ENCODE results near the gene RASAL1.

RASAL1 gene

DNA sequence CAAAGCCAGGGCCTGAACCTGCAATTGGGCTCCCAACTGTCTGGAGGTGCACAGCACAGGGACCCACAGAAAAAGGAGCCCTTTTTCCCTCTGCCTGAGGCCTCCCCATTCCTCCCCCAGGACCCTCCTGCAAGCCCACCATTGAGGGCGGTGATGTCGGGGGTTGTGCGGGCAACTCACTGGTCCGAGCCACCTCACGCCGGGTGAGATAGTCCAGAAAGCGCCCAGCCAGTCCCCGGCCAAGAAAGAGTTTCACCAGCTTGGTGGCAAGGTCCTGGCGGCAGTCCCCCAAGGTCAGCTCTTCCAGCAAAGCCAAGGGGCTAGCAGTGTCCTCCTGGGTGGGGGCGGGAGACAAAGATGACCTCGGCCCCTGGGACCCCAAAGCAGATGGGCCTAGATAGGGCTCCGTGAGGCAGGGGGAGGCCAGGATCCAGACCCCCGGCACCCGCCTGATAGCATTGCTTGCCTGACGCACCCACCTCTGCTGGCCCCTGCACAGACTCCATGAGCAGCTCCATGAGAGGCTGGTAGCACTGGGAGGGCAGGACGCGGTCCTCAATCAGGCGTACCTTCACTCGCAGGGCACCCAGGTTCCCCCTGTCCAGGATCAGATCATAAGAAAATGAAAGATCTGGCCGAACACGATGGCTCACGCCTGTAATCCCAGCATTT is 20.0 kb downstream of the RASAL1 start:
- DNase-seq: no peak

DNA sequence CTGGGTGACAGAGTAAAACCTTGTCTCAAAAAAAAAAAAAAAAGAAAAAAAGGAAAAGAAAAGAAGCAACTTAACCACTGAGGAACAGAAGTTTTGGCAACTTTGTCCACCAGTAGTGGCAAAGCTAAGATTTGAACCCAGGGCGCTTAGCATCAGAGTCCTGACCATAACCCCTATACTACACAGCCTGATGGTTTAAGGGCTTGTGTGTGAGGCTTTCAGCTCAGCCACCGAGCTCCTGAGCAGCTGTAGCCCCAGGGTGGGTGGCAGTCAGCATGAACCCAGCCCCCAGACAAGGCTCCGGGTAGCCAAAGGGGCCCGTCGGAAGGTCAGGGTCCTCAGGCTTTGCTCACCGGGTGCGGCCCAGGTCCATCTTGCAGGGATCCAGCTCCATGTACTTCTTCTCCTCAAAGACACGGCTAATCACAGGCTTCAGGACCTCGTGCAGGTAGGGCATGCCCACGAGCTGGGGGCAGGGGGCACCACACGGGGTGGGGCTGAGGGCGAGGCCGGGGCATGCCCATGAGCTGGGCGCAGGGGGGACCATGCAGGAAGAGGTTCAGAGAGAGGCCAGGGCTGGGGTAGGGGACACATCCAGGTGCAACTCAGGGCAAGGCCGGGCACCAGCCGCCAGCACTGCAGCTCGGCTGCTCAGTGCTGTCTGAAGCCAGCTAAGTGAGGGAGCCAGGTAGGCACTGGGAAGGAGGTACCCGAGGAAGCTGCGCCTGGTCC is 20.9 kb downstream of the RASAL1 start:
- DNase-seq: no peak

DNA sequence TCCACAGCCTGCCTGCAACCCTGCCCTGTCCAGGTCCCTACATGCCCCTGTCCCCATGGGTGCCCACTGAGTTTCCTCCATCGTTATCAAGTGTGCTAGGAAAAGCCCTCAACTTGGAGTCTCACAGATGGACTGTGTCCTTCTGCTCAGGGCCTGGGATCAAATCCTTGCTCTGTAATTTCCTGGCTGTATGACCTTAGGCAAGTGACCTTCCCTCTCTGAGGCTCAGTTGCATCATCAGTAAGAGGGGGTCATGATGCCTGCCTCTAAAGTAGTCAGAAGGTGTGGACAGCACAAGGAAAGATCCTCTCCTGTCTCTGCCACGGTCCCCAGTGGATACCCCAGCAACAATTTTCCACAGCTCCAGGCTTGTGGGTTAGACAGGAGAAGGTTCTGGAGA is 22.2 kb downstream of the RASAL1 start:
- no peak for DNase-seq

DNA sequence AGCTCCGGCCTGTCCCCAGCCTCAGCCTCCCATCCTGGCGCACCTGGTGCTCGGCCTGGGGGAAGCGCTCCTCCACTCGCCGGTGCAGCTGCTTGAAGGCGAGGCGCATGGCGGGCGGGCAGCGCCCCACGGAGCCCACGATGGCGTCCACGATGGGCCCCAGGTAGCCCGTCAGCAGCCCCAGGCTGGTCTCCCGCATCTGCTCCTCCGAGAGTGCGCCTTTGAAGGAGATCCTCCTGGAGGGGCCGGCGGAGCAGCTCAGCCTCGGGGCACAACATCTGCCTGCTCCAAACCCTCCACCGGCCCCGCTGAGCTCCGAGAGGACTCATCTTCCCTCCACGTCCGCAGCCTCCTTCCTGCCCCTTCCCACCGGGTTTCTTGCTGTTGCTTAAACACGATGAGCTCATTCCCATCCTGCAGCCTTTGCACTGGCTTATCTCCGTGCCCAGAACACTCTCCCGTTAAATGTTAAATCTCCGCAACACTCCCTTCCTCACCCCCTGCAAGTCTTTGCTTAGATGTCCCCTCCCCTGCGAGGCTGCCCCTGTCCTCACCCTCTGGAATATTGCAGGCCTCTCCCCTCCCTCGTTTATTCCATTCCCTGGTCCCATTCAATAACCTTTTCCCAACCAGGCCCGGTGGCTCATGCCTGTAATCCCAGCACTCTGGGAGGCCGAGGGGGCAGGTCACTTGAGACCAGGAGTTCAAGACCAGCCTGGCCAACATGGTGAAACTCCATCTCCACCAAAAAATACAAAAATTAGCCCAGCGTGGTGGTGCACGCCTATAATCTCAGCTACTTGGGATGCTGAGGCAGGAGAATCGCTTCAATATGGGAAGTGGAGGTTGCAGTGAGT is 23.3 kb downstream of the RASAL1 start:
- DNase-seq: no peak

DNA sequence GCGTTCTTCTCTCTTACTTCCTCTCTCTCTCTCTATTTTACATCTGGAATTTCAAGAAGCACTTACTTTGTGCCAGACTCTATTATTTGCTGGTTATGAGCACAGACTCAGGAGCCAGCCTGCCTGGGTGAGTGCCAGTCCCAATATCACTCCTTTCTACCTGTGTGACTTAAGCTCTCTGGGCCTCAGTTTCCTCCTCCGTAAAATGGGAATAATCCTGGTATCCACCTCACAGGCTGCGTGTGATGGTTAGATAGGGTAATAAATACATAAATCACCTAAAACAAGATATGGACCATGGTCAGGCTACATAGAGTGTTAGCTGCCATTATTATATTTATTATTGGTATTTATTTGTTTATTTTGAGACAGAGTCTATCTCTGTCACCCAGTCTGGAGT is 24.3 kb downstream of the RASAL1 start:
- no peak for DNase-seq

DNA sequence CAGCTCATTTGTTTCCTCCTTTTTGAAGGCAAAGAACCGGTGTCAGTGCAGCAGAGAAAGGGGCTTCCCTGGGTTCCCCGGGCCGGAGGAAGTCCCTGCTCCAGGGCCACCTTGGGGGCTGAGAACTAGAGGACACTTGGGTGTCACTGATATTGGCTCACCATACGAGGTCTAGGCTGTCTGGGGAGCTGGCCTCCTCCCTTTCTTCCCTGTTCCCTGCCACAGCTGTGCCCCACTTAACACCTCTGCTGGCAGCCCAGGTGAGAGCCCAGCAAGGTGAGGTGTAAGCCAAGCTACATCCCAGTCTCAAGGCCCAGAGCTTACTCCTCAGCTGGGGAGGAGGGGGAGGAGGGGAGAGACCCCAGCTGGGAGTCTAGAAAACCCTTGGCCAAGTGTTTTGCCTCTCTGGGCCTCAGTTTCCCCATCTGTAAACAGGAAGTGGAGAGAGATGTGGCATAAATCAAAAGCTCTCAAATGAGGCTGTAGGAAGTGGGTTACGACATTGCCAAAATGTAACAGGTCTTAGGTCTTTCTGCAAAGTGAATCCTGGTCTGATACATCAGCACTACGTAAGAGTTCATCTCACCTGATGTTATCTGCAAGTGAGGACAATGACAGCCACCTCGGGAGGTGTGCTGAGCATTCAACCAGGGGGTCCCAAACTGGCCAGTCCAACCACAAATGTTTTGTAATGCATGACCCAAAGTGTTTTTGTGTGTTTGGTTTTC is 25.5 kb downstream of the RASAL1 start:
- no peak for DNase-seq

DNA sequence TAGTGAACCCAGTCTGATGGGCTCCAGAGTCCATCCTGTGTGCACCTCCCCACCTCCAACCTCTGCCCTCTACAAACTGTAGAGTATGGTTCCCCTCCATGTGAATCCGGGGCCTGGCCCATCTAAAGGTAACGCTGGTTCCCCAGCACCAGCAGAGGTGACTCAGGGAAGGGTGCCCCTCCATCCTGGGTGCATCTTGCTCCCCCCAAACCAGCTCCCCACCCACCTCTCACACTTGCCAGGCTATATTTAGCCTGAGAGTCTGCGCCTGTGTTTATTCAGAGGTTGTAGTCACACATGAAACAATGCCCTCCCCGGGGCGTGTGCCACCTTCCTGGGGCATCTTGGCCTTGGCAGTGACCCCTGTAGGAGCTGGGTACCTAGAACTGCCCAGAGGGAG is 26.2 kb downstream of the RASAL1 start:
- DNase-seq: no peak

DNA sequence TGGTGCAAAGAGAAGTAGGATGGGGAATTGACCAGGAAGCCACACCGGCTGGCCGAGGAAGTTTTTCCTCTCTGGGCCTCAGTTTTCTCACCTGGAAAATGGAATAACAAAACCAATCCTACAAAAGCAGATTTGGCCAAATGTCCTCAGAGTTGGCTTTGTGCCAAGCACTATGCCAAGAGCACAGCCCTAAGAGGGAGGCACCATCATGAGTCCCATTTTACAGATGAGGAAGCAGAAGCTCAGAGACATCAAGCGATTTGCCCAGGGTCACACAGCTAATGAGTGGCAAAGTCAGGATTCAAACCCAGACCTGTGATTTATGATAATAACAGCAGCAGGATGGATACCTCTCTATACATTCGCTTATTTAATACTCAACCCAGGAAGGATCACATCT is 27.3 kb downstream of the RASAL1 start:
- DNase-seq: no peak

DNA sequence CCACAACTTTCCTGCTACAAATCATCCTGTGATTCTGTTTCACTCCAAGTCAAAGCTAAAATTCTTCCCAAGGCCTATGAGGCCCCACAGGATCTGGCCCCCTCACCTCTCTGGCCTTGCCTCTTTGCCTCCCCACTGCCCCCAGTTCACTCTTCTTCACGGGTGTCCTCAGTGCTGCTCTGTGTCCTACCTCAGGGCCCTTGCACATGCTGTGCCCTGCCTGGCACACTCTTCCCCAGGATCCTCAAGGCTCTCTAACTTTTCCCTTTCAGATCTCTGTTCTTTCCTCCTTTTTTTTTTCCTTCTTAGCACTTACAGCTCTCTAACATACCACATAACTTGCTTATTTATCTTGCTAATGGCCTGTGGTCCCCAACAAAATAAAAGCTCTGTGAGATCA is 29.2 kb downstream of the RASAL1 start:
- no peak for DNase-seq

DNA sequence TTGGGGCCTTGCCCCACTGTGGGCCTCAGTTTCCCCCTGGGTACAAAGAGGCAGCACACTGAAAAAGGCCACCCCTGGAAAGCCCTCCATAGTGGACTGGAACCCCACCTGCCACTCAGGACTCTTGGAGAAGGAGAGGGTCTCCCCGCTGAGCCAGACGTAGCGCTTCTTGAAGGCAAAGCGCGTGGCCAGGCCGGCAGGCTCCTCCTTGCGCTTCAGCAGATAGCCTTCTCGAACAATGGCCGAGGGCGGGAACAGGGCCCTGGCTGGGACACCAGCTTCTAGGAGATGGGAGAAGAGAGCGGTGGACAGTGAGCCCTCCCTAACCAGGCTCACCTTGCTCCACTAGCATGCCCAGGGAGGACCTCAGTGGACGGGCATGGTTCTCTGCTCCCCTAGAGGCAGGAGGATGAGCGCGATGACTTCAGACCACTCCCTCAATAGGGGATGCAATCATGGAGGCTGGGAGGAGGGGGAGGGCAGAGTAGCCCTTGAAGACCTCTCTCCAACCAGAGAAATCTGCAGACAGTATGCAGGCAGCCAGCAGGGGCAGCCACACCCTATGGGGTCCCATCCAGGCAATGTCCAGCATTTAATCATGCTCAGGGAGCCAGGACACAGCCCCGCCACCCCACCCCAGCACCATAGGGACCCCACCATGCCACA is 29.8 kb downstream of the RASAL1 start:
- DNase-seq: no peak

DNA sequence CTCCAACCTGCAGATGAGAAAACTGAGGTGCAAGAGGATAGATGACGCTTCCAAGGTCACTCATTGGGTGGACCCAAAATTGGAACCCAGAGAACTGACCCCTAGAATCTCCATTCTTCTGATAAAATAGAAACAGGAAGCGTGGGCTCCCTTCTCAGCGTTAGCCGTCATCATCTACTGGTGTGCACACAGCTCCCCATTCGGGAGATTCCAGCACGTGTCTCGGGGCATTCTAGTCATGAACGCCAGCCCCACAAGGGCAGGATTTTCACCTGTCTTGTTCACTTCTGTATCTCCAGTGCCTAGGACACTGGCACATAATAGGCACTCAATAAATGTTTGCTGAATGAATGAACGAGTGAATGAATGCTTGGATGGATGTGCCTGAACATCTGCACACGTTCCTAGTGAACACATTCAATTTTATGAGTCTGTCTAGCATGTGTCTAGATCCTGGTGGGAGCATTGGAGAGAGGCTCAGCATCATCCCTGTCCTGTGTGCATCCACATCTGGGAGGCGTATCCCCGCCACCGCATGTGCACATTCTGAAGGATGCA is 30.5 kb downstream of the RASAL1 start:
- no peak for DNase-seq

DNA sequence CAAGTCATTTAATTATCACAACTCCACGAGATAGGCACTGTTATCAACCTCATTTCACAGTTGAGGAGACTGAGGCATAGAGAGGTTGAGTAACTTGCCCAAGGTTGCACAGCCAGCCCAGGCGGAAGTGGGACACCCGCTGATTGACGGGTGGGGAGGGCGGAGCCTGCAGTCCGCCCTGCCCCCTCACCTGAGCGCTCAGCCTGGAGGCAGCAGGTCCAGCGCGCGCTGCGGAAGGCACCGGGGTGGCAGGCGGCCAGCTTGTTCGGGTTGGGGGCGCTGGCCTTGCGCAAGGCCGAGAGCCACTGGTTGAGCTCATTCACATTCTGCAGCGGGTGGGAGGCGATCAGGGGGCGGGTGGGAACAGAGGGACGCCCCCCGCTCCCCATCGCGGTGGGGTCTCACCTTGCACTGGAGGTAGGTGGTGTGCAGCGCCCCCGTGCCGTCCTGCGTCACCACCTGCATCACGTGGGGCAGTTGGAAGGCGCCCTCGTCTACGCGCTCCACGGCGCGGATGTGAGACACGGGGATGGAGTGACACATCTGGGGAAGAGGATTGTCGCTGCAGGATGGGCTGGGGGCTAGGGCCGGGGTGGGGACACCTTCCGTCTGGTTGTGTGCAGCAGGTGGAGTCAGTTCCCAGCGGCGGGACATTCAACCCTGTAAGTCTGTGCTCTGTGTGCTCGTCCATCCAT is 31.7 kb downstream of the RASAL1 start:
- DNase-seq: peak; percentile 65 to 75

DNA sequence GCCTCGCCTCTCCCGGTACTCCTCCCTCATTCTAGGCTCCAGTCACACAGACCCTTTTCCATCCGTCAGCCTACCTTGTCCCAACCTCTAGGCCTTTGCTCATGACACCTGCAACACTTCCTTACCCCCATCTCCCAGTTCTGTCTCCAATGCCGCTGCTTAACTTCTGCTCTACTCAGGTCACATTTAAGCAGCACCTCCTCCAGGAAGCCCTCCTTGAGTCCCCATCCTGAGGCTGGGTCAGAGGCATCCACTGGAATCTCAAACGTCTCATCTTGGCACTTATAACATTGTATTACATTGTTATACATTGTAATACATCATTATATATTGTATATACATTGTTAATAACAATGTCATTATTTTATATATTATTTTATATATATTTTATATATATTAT is 32.8 kb downstream of the RASAL1 start:
- DNase-seq: no peak

DNA sequence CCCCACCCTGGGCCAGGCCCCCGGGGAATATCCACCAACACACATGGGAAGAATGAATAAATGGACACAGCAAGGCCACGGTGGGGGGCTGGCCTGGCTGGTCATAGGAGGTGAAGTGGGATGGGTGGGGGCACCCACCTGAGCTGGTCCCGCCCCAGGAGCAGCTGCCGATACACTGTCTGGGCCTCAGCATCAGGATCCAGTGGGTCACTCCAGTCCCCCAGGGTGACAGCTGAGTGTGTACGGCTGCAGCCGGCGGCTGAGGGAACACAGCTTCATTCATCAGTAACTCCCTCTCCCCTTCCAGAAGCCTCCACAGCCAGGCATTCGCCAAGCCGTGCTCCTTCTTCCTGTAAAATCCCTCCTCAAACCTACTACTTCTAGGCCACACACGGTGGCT is 33.8 kb downstream of the RASAL1 start:
- no peak for DNase-seq

DNA sequence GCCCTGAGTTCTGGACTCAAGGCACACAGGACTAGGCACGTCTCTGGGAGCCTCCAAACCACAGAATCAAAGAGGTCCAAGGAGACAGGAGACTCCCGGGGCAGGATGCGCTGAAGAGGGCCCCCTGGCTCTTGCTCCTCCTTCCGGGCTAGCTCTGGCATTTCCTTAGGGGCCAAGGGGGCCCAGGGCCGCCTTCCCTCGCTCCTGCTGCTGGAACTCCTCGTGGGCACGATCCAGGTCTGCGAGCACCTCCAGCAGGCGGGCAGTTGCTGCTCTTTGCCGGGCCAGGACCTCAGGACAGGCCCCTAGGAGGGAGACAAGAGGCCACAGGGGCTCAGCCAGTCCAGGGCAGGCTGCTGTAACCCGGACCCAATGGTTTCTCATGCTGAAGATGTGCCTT is 35.8 kb downstream of the RASAL1 start:
- DNase-seq: no peak

DNA sequence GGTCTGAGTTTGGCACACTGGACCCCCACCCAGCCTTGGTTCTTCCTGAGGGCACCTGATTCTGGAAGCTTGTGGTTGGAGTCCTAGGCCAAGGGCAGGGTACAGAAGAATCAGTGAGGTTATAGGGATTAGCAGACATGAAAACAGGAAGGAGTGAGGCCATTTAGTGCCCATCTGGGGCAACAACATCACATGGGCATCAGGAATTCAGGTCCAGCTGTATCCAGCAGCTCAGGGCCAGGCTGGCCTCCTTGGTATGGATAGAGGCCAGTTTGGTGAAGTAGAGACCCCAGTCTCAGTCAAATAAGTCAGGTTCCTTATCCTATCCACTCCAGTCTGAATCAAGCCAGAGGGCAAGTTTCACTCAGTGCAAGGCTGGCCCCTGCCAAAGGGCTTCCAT is 36.2 kb downstream of the RASAL1 start:
- no peak for DNase-seq

DNA sequence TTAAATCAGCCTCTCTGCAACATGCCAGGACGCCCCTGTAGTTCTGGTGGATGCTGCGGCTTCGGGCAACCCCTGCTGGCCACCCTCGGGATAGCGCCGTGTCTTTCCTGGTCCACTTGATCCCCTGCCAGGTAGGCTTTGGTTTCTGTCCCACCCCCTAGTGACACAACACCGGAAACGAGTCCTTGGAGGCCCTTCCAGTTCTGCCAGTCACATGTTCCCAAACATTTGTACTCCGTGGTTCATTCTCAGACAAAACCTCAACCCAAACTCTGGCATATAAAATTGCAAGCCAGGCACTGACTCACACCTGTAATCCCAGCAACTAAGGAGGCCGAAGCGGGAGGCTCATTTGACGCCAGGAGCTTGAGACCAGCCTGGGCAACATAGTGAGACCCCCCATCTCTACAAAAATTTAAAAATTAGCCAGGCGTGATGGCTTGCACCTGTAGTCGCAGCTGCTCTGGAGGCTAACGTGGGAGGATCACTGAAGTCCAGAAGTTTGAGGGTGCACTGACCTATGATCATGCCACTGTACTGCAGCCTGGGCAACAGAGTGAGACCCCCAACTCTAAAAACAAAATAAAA is 37.0 kb downstream of the RASAL1 start:
- DNase-seq: peak; percentile 80 to 84

DNA sequence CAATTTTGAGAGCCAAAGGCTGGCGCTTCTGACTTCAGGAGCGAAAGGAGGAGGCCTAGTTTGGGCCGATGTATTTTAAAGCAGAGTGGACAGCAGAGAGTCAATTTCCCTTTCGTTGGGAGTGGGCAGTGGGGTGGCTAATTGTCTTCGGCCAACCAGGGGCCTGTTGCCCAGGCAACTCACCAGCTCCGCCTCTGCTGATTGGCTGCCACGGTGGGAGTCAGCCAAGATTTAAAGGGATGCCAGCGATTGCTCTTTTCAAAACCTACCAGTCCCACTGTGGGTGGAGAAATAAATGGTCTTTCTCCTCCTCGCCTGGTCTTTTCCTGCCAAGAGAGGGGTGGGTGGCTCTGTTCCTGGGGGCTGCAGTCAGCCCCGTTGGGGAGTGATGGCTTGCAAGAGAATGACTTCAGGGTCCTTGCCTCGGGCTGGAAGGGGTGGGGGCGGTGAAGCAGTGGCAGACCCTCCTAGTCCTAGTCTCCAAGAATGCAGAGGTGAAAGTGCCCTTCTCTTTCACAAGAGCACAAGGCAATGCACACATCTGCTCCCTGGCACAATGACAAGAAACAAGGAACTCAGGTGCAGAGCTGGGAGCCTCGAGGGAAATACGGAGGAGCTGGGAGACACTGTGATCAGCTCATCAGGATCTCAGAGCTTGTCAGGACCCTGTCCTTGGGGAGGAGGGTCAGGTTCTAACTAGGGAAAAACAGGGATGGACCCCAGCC is 37.7 kb downstream of the RASAL1 start:
- DNase-seq: no peak

DNA sequence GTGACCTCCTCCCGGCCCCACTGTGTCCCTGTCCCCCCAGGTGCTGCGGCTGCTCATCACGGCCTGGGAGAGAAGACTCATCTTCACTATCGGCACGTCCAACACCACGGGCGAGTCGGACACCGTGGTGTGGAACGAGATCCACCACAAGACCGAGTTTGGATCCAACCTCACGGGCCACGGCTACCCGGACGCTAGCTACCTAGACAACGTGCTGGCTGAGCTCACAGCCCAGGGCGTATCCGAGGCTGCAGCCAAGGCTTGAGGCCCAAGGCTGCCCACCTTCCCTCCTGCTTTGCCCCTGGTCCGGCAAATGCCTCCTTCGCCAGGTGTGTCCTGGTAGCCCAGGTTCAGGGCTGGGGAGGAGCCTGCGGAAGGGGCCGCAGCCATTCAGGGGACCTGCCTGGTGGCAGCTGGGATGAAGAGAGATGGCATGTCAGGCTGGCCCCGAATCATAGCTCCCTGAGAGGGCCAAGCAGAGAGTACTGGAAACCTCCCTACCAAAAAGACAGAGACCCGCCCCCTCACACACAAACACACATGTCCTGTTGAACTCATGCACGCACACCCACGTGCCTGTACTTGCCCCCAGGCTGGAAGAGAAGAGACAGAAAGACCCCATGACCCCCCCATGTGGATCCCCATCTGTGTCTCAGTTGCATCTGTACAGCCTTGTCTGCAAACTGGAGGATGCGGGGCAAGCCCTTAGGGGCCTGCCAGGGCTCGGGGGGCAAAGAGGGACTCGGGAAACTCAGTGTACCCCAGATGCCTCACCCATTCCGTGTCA is 38.7 kb downstream of the RASAL1 start:
- DNase-seq: no peak

DNA sequence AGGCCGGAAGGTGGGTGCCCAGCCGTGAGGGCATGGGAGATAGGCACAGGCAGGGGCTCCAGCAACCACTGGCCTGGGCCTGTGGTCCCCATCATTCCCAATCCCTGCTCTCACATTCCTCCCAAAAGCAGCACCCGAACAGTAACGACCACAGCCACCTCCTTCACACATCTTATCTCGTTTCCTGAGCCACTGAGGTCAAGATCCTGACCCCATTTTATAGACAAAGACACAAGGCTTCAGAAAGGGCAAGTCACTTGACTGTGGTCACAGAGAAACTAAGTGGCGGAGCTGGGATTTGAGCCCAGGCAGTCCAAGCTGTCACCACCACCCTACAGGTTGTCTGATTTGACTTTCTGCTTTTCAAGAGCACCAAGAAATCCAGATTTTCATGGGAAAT is 40.2 kb downstream of the RASAL1 start:
- no peak for DNase-seq

All from stimulated activated CD4-positive, alpha-beta T cell treated with anti-CD3 and anti-CD28 coated beads, Interleukin-2, amount 100 ng/mL, for 24 hours (primary cell).